ENCODE measurements around the gene TECTB. TPM values are rescaled to one million over a fixed set of nuclear protein-coding genes. Genes with fewer than 3 reads are reported as not detected.

The TECTB gene
- total RNA-seq, 2 experiments from 2014 or later: not detected

GRCh38 chr10:112343056-112343806, 60.0 kb downstream of the TECTB start:
- POLR2A ChIA-PET: interaction anchor here (0.5 kb wide), 1 partner anchor 258 kb away, joined by 3 read pairs; no protein-coding TSS in a partner anchor
- CTCF ChIA-PET: no interaction called here

- CTCF ChIA-PET: no interaction called here
- POLR2A ChIA-PET: interaction anchor here (0.5 kb wide), 1 partner anchor 259 kb away, joined by 3 read pairs; no protein-coding TSS in a partner anchor
Observed at GRCh38 chr10:112344261-112344660, 61.1 kb downstream of the TECTB start.

GRCh38 chr10:112345202-112345601, 62.0 kb downstream of the TECTB start:
- POLR2A ChIA-PET: no interaction called here
- CTCF ChIA-PET: no interaction called here

- ChIA-PET POLR2A (no interaction called here), CTCF (no interaction called here)
Observed at GRCh38 chr10:112345743-112346142, 62.5 kb downstream of the TECTB start.

GRCh38 chr10:112346774-112347173, 63.6 kb downstream of the TECTB start:
- CTCF ChIA-PET: no interaction called here
- POLR2A ChIA-PET: no interaction called here

- ChIA-PET POLR2A (no interaction called here), CTCF (interaction anchor here (1.3 kb wide), 1 partner anchor 33 kb away, joined by 3 read pairs; no protein-coding TSS in a partner anchor)
Observed at GRCh38 chr10:112347709-112348671, 64.8 kb downstream of the TECTB start.

GRCh38 chr10:112348759-112349158, 65.6 kb downstream of the TECTB start:
- ChIA-PET POLR2A (no interaction called here), CTCF (interaction anchor here (1.3 kb wide), 1 partner anchor 34 kb away, joined by 3 read pairs; no protein-coding TSS in a partner anchor)

- POLR2A ChIA-PET: no interaction called here
- CTCF ChIA-PET: interaction anchor here (1.3 kb wide), 1 partner anchor 34 kb away, joined by 3 read pairs; no protein-coding TSS in a partner anchor
Observed at GRCh38 chr10:112349521-112350085, 66.4 kb downstream of the TECTB start.

GRCh38 chr10:112351146-112351545, 67.9 kb downstream of the TECTB start:
- CTCF ChIA-PET: no interaction called here
- POLR2A ChIA-PET: no interaction called here

GRCh38 chr10:112352044-112352443, 68.8 kb downstream of the TECTB start:
- ChIA-PET POLR2A (no interaction called here), CTCF (no interaction called here)

GRCh38 chr10:112353046-112353445, 69.8 kb downstream of the TECTB start:
- ChIA-PET CTCF (no interaction called here), POLR2A (no interaction called here)

Other genes with a start within 250 kb of the TECTB start
- 10 to 100 TPM; 12.2 to 13.5 TPM for gene GPAM, start 99.6 kb upstream of the TECTB start, total RNA-seq
- 10 to 100 TPM; 56.6 to 57.0 TPM for gene ACSL5, start 90.7 kb downstream of the TECTB start, total RNA-seq
- gene ZDHHC6, start 163.5 kb downstream of the TECTB start, total RNA-seq: 10 to 100 TPM; 52.8 to 58.4 TPM
- gene VTI1A, start 163.8 kb downstream of the TECTB start, total RNA-seq: 10 to 100 TPM; 35.5 to 37.8 TPM